ENCODE results near the gene PPARG.

Gene PPARG

GRCh38 chr3:12318758-12319621 is 30.1 kb downstream of the PPARG start:
- TF ChIP-seq CTCF (IDR thresholded peaks at IDR 0.05; ENCODE audit: poor library complexity, severe bottlenecking), result no peak
- Histone ChIP-seq H3K4me1 (ENCODE audit: insufficient read depth, poor library complexity, severe bottlenecking) (peaks cover 7% of the 10 kb centered on the region), H3K36me3 (ENCODE audit: low read depth) (no peaks in the 10 kb centered on the region), H3K9me3 (ENCODE audit: severe bottlenecking) (no peaks in the 10 kb centered on the region), H3K27ac (ENCODE audit: poor library complexity, severe bottlenecking) (no peak overlapping the region), H3K27me3 (ENCODE audit: insufficient read depth, poor library complexity, severe bottlenecking) (no peaks in the 10 kb centered on the region), H3K4me3 (ENCODE audit: severe bottlenecking) (no peak overlapping the region)
- DNase-seq (ENCODE audit: low spot score), result no peak
- no peak for ATAC-seq (ENCODE audit: low read depth)

GRCh38 chr3:12321015-12321414 is 32.1 kb downstream of the PPARG start:
- DNase-seq (ENCODE audit: low spot score), result no peak
- peaks cover 7% of the 10 kb centered on the region for H3K4me1 ChIP-seq (ENCODE audit: insufficient read depth, poor library complexity, severe bottlenecking)
- H3K27ac ChIP-seq (ENCODE audit: poor library complexity, severe bottlenecking), result no peak overlapping the region
- H3K36me3 ChIP-seq (ENCODE audit: low read depth), result no peaks in the 10 kb centered on the region
- no peak overlapping the region for H3K4me3 ChIP-seq (ENCODE audit: severe bottlenecking)
- no peak for ATAC-seq (ENCODE audit: low read depth)
- TF ChIP-seq CTCF (IDR thresholded peaks at IDR 0.05; ENCODE audit: poor library complexity, severe bottlenecking), result no peak
- no peaks in the 10 kb centered on the region for H3K9me3 ChIP-seq (ENCODE audit: severe bottlenecking)
- H3K27me3 ChIP-seq (ENCODE audit: insufficient read depth, poor library complexity, severe bottlenecking), result no peaks in the 10 kb centered on the region

DNA sequence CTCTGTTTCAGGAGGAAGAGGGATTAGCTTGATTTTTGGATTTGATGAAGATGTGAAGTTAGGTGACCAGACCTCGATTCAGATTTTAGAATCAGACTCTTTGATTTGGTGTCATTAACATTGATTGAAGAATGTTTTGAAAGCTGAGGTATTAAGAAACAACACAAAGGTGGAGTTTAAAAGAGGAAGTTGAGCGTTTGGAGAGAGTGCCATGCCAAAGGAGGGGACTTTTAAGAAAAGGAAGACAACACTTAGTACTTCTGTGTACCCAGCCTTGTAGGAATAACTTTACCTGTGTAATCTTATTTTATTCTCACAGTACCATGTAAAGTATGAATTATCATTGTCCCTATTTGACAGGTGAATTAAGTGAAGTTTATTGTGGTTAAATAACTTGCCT is 34.4 kb downstream of the PPARG start:
- no peak for TF ChIP-seq CTCF (IDR thresholded peaks at IDR 0.05; ENCODE audit: poor library complexity, severe bottlenecking)
- Histone ChIP-seq H3K9me3 (ENCODE audit: severe bottlenecking) (no peaks in the 10 kb centered on the region), H3K27me3 (ENCODE audit: insufficient read depth, poor library complexity, severe bottlenecking) (no peaks in the 10 kb centered on the region), H3K27ac (ENCODE audit: poor library complexity, severe bottlenecking) (no peak overlapping the region), H3K4me1 (ENCODE audit: insufficient read depth, poor library complexity, severe bottlenecking) (peaks cover 7% of the 10 kb centered on the region), H3K4me3 (ENCODE audit: severe bottlenecking) (no peak overlapping the region), H3K36me3 (ENCODE audit: low read depth) (no peaks in the 10 kb centered on the region)
- ATAC-seq (ENCODE audit: low read depth), result no peak
- DNase-seq (ENCODE audit: low spot score), result no peak

GRCh38 chr3:12325586-12326515 is 37.0 kb downstream of the PPARG start:
- Histone ChIP-seq H3K27me3 (ENCODE audit: insufficient read depth, poor library complexity, severe bottlenecking) (no peaks in the 10 kb centered on the region), H3K27ac (ENCODE audit: poor library complexity, severe bottlenecking) (no peak overlapping the region), H3K9me3 (ENCODE audit: severe bottlenecking) (no peaks in the 10 kb centered on the region), H3K4me1 (ENCODE audit: insufficient read depth, poor library complexity, severe bottlenecking) (no peaks in the 10 kb centered on the region), H3K36me3 (ENCODE audit: low read depth) (no peaks in the 10 kb centered on the region), H3K4me3 (ENCODE audit: severe bottlenecking) (no peak overlapping the region)
- no peak for ATAC-seq (ENCODE audit: low read depth)
- TF ChIP-seq CTCF (IDR thresholded peaks at IDR 0.05; ENCODE audit: poor library complexity, severe bottlenecking), result no peak
- no peak for DNase-seq (ENCODE audit: low spot score)

All from RWPE2 (cell line).